Thoracic aorta (tissue), 2 donors: Measurements from ENCODE around the gene RRAD. TPM values are rescaled to one million over a fixed set of nuclear protein-coding genes. Genes with fewer than 3 reads are reported as not detected.

ENCODE experiments used
- ATAC-seq: fragments of 150-250 bp; one replicate; pipeline ENCODE4 v1.8.0; 2017; ENCODE audit warnings: low read depth; ENCODE audit not compliant: insufficient number of reproducible peaks, low FRiP score
- DNase-seq: peaks from one replicate; pipeline ENCODE4 v3.0.0-alpha.2; 2020; ENCODE audit warnings: low spot score
- H3K27ac ChIP-seq, 2 donors: fragments of 200-600 bp; sonication (generic); 1 replicate in 1 of 2; 2 replicates in 1 of 2; pipeline ENCODE4 v1.5.1; 2016; ENCODE audit warnings: mild to moderate bottlenecking in 2 of 2, moderate library complexity in 2 of 2
- H3K27me3 ChIP-seq: fragments of 200-600 bp; sonication (generic); replicated peaks from 2 replicates; pipeline ENCODE4 v1.6.0; 2016; ENCODE audit warnings: mild to moderate bottlenecking; ENCODE audit not compliant: insufficient read depth
- H3K36me3 ChIP-seq: fragments of 200-600 bp; sonication (generic); one replicate; pipeline ENCODE4 v1.5.1; 2016
- H3K4me1 ChIP-seq, 2 donors: fragments of 200-600 bp; sonication (generic); 1 replicate in 1 of 2; 2 replicates in 1 of 2; pipeline versions ENCODE4 v1.5.1 to v1.6.0; 2016; ENCODE audit warnings: low read depth in 2 of 2, mild to moderate bottlenecking in 1 of 2; ENCODE audit not compliant: control insufficient read depth in 1 of 2
- H3K4me3 ChIP-seq: fragments of 200-600 bp; sonication (generic); 2 replicates; pipeline ENCODE4 v1.5.1; 2016; ENCODE audit warnings: mild to moderate bottlenecking
- H3K9me3 ChIP-seq: fragments of 200-600 bp; sonication (generic); 2 replicates; pipeline ENCODE4 v1.5.1; 2016
- CTCF ChIP-seq: fragments of 200-600 bp; sonication (generic); IDR thresholded peaks from one replicate; pipeline ENCODE4 v1.5.1; 2019; ENCODE audit warnings: antibody characterized with exemption
- total RNA-seq, 2 donors: library from RNA; depleted of rRNA; stranded (reverse); fragments of >200 nt; gene quantifications; one replicate each; pipeline versions ENCODE4 v1.1.0 to v1.2.3, GENCODE V29; 2016

RRAD gene
- total RNA-seq, 2 donors from 2014 or later = 43.2 to 88.3 TPM

GRCh38 chr16:66953462-66954096 is 28.2 kb upstream of the RRAD start:
- no peak for TF ChIP-seq CTCF
- Histone ChIP-seq H3K27ac (no peak overlapping the region), H3K4me3 (no peak overlapping the region), H3K4me1 (peaks cover 4 to 7% of the 10 kb centered on the region in 2 donors), H3K9me3 (no peaks in the 10 kb centered on the region), H3K36me3 (no peaks in the 10 kb centered on the region), H3K27me3 (no peaks in the 10 kb centered on the region)
- ATAC-seq (no peak), DNase-seq (no peak)

GRCh38 chr16:66952430-66953110 is 27.2 kb upstream of the RRAD start:
- no peak for DNase-seq
- peaks cover 8 to 13% of the 10 kb centered on the region in 2 donors for H3K4me1 ChIP-seq
- no peak overlapping the region for H3K27ac ChIP-seq
- no peaks in the 10 kb centered on the region for H3K36me3 ChIP-seq
- H3K27me3 ChIP-seq = no peaks in the 10 kb centered on the region
- no peak for TF ChIP-seq CTCF
- H3K4me3 ChIP-seq = no peak overlapping the region
- no peak for ATAC-seq
- H3K9me3 ChIP-seq = no peaks in the 10 kb centered on the region

- H3K36me3 ChIP-seq = no peaks in the 10 kb centered on the region
- H3K4me3 ChIP-seq = no peak overlapping the region
- H3K9me3 ChIP-seq = no peaks in the 10 kb centered on the region
- no peak for DNase-seq
- peaks cover 8 to 19% of the 10 kb centered on the region in 2 donors for H3K4me1 ChIP-seq
- ATAC-seq = no peak
- no peaks in the 10 kb centered on the region for H3K27me3 ChIP-seq
- no peak for TF ChIP-seq CTCF
- no peak overlapping the region for H3K27ac ChIP-seq
Measured at GRCh38 chr16:66950971-66951790, 25.8 kb upstream of the RRAD start.

GRCh38 chr16:66950437-66950836 is 25.1 kb upstream of the RRAD start:
- Histone ChIP-seq H3K36me3 (no peaks in the 10 kb centered on the region), H3K9me3 (no peaks in the 10 kb centered on the region), H3K27me3 (no peaks in the 10 kb centered on the region), H3K4me3 (no peak overlapping the region), H3K4me1 (peaks cover 8 to 19% of the 10 kb centered on the region in 2 donors), H3K27ac (no peak overlapping the region)
- DNase-seq (no peak), ATAC-seq (no peak)
- TF ChIP-seq CTCF = no peak

- Histone ChIP-seq H3K9me3 (no peaks in the 10 kb centered on the region), H3K36me3 (no peaks in the 10 kb centered on the region), H3K27ac (no peak overlapping the region), H3K27me3 (no peaks in the 10 kb centered on the region), H3K4me3 (no peak overlapping the region), H3K4me1 (peaks cover 8 to 19% of the 10 kb centered on the region in 2 donors)
- TF ChIP-seq CTCF = no peak
- ATAC-seq (no peak), DNase-seq (no peak)
Measured at GRCh38 chr16:66949472-66949871, 24.1 kb upstream of the RRAD start.
